Psoas muscle (tissue), 8 donors: Measurements from ENCODE around the gene MTSS2. TPM values are rescaled to one million over a fixed set of nuclear protein-coding genes. Genes with fewer than 3 reads are reported as not detected.

Source experiments
- ATAC-seq, 4 donors: fragments of 200-7000 bp; cut with Tn5 transposase; one replicate each; pipeline ENCODE4 v1.9.1; 2020; ENCODE audit warnings: moderate library complexity in 3 of 4, mild to moderate bottlenecking in 2 of 4
- DNase-seq, 2 donors: peaks; one replicate each; pipeline ENCODE4 v3.0.0-alpha.2; 2020
- H3K27ac ChIP-seq: fragments of 200-600 bp; one replicate; pipeline ENCODE4 v1.8.0; 2022
- H3K27me3 ChIP-seq, 3 donors: fragments of 200-600 bp in 1 of 3; one replicate each; pipeline versions ENCODE4 v1.6.1 to v1.8.0; 2013 to 2022; ENCODE audit warnings: low read length in 2 of 3, mild to moderate bottlenecking in 2 of 3, moderate library complexity in 1 of 3; ENCODE audit not compliant: insufficient read depth in 3 of 3
- H3K36me3 ChIP-seq, 2 donors: fragments of 200-600 bp in 1 of 2; one replicate each; pipeline versions ENCODE4 v1.6.1 to v1.8.0; 2013 to 2022; ENCODE audit warnings: low read depth in 1 of 2, mild to moderate bottlenecking in 1 of 2, moderate library complexity in 1 of 2; ENCODE audit not compliant: insufficient read depth in 1 of 2
- H3K4me1 ChIP-seq: fragments of 200-600 bp; one replicate; pipeline ENCODE4 v1.8.0; 2022
- H3K4me3 ChIP-seq: fragments of 200-600 bp; one replicate; pipeline ENCODE4 v1.8.0; 2022; ENCODE audit warnings: mild to moderate bottlenecking
- H3K9me3 ChIP-seq: fragments of 200-600 bp; one replicate; pipeline ENCODE4 v1.8.0; 2022
- WGBS, 3 donors: extraction: QIAGEN DNeasy Blood & Tissue Kit; methylation state at CpG; one replicate each; pipeline versions ENCODE4 v1.1.6 to v1.1.7; 2013; 5-methylcytosine and 5-hydroxymethylcytosine counted together
- intact Hi-C, 2 donors: fragments of 100-400 bp; cut with DNase I; formaldehyde crosslinking; loops; one replicate each; pipeline versions ENCODE4 v1.11.0 to v1.14.2; 2022
- polyA plus RNA-seq, 3 donors: library from polyadenylated mRNA; stranded (reverse); fragments of 200-250 nt; gene quantifications; one replicate each; pipeline ENCODE4 v1.2.3, GENCODE V29; 2013
- total RNA-seq, 4 donors: library from RNA; stranded (reverse); fragmentation: NEBNext Ultra II Directional in 2 of 4; extraction: Animal tissue kit (Norgen Biotek cat#: 25700) in 2 of 4; gene quantifications; one replicate each; pipeline versions ENCODE4 v1.2.1 to v1.2.4, GENCODE V29; 2021 to 2023
- TF ChIP-seq, protein P1 (sequence below): fragments of 200-600 bp; IDR thresholded peaks from one replicate; pipeline ENCODE4 v1.8.0; 2022; ENCODE audit warnings: antibody characterized with exemption
- donor health status: healthy with polysubstance abuse.
- donor health status: DM: no; HTN: no; CAD: no; lungs with moderate emphysema.
- donor health status: Bipolar disorder and iron deficiency.
- donor health status: healthy.
- donor health status: DM: yes; HTN: yes; CAD: no.
- donor health status: DM: no; HTN: no; CAD: no.
- donor health status: DM: no; HTN: no; CAD: no.
- donor health status: DM: yes; HTN: yes; CAD: no.

MTSS2 gene
- total and polyA plus RNA-seq, 7 donors: 50.0 to 166 (median 107) TPM

- no peaks in the 10 kb centered on the region for H3K27me3 ChIP-seq
- no peaks in the 10 kb centered on the region for H3K9me3 ChIP-seq
- peaks cover 19% of the 10 kb centered on the region for H3K4me1 ChIP-seq
- TF ChIP-seq, protein P1, sequence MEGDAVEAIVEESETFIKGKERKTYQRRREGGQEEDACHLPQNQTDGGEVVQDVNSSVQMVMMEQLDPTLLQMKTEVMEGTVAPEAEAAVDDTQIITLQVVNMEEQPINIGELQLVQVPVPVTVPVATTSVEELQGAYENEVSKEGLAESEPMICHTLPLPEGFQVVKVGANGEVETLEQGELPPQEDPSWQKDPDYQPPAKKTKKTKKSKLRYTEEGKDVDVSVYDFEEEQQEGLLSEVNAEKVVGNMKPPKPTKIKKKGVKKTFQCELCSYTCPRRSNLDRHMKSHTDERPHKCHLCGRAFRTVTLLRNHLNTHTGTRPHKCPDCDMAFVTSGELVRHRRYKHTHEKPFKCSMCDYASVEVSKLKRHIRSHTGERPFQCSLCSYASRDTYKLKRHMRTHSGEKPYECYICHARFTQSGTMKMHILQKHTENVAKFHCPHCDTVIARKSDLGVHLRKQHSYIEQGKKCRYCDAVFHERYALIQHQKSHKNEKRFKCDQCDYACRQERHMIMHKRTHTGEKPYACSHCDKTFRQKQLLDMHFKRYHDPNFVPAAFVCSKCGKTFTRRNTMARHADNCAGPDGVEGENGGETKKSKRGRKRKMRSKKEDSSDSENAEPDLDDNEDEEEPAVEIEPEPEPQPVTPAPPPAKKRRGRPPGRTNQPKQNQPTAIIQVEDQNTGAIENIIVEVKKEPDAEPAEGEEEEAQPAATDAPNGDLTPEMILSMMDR: no peak
- DNase-seq (no peak), ATAC-seq (no peak)
- no peaks in the 10 kb centered on the region for H3K36me3 ChIP-seq
- 40 to 55% (median 44%) methylated on average over 7 of the region's 7 CpGs for WGBS, 3 donors
- no peak overlapping the region for H3K27ac ChIP-seq
- no peak overlapping the region for H3K4me3 ChIP-seq
- intact Hi-C loops: no loop called here
These were observed 24.1 kb upstream of the MTSS2 start for GRCh38 chr16:70709942-70710341.

DNA sequence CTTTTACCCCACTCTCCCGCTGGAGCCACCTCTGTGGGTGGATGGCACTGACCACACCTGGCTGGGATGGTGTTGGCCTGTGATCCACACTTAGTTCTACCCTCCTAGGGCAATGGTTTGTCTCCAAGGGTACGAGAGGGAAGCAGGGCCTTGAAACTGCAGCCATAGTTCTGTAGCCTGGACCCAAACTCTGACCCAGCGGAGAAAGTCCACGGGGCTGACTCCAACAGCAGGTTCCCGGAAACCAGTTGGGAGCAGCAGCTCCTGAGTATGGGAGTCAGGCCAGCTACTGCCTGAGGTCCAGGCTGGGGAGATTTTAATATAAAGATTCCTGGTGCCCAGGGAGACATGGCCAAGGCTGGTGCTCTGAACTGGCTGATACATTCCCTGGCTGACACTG lies 23.6 kb upstream of the MTSS2 start:
- intact Hi-C loops: no loop called here
- ATAC-seq (no peak), DNase-seq (no peak)
- Histone ChIP-seq H3K9me3 (no peaks in the 10 kb centered on the region), H3K4me3 (no peak overlapping the region), H3K27me3 (no peaks in the 10 kb centered on the region), H3K27ac (no peak overlapping the region), H3K36me3 (no peaks in the 10 kb centered on the region), H3K4me1 (peaks cover 19% of the 10 kb centered on the region)
- WGBS, 3 donors: 70 to 87% (median 77%) methylated on average over 5 of the region's 5 CpGs
- TF ChIP-seq, protein P1: no peak

GRCh38 chr16:70708366-70709246 lies 22.8 kb upstream of the MTSS2 start:
- Histone ChIP-seq H3K27ac (no peak overlapping the region), H3K4me1 (peaks cover 19% of the 10 kb centered on the region), H3K27me3 (no peaks in the 10 kb centered on the region), H3K9me3 (no peaks in the 10 kb centered on the region), H3K36me3 (no peaks in the 10 kb centered on the region), H3K4me3 (no peak overlapping the region)
- TF ChIP-seq, protein P1: no peak
- no peak for ATAC-seq
- no peak for DNase-seq
- intact Hi-C loops: no loop called here
- 65 to 74% (median 72%) methylated on average over 20 of the region's 20 CpGs for WGBS, 3 donors

- 48 to 62% (median 50%) methylated on average over 7 of the region's 7 CpGs for WGBS, 3 donors
- DNase-seq (no peak), ATAC-seq (no peak)
- no peaks in the 10 kb centered on the region for H3K9me3 ChIP-seq
- H3K27me3 ChIP-seq: no peaks in the 10 kb centered on the region
- no peaks in the 10 kb centered on the region for H3K36me3 ChIP-seq
- intact Hi-C loops: no loop called here
- peaks cover 33% of the 10 kb centered on the region for H3K4me1 ChIP-seq
- TF ChIP-seq, protein P1: no peak
- H3K4me3 ChIP-seq: no peak overlapping the region
- no peak overlapping the region for H3K27ac ChIP-seq
These were observed 21.2 kb upstream of the MTSS2 start for GRCh38 chr16:70706948-70707465.
